GM21528 (cell line): ENCODE data around the gene EML3.
"Not testable (repeated sequence)": the region's sequence is repeated elsewhere in the genome, so short reads cannot be mapped to it uniquely, and the experiment has no call there.

Experiments
- ATAC-seq: cut with Tn5 transposase; IDR thresholded peaks from one replicate; pipeline ENCODE4 v1.9.1; 2021; ENCODE audit warnings: mild to moderate bottlenecking, moderate library complexity; ENCODE audit not compliant: unreplicated experiment, low FRiP score

Gene EML3

GRCh38 chr11:62573006-62573591 is 39.5 kb downstream of the EML3 start:
- no peak for ATAC-seq

- ATAC-seq, result no peak
Measured at GRCh38 chr11:62572431-62572830, 40.1 kb downstream of the EML3 start.

GRCh38 chr11:62571493-62571892 is 41.1 kb downstream of the EML3 start:
- ATAC-seq, result not testable (repeated sequence)

DNA sequence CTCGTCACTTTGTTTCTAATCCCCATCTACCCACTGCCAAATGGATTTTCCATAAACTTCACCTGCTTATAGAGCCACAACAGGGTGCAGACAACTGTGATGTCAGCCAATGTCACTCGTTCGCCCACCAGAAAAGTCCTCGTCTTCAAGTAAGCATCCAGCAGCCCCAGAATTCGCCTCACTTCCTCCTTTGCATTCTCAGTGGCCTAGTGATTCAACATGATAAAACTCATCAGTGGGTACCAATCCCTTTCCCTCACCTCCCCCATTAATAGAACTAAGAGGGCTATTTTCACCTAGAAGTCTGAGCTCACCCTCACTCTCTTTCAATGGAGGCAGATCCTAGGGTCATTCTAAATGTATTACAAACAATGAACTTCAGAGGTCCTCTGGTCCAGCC is 41.7 kb downstream of the EML3 start:
- not testable (repeated sequence) for ATAC-seq

GRCh38 chr11:62569611-62570010 is 43.0 kb downstream of the EML3 start:
- ATAC-seq, result no peak

GRCh38 chr11:62567018-62567633 is 45.4 kb downstream of the EML3 start:
- ATAC-seq, result no peak

DNA sequence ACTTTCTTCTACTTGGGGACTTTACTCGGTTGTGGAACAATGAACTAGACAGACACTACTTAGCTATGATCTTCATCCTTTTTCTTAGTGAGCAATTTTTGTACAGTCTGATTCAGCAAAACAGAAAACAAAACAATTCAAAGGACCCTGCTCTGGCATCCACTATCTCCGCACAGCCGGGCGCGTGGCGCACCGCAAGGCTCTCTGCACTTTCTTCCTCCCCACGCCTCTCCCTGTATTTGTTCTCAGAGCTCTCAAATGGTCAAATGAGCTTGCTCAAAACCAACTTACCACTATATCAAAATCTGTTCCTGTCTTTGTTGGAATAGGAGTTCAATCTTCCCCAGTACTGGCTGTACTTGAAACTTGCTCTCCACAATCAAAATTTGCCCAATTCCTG is 46.3 kb downstream of the EML3 start:
- no peak for ATAC-seq

DNA sequence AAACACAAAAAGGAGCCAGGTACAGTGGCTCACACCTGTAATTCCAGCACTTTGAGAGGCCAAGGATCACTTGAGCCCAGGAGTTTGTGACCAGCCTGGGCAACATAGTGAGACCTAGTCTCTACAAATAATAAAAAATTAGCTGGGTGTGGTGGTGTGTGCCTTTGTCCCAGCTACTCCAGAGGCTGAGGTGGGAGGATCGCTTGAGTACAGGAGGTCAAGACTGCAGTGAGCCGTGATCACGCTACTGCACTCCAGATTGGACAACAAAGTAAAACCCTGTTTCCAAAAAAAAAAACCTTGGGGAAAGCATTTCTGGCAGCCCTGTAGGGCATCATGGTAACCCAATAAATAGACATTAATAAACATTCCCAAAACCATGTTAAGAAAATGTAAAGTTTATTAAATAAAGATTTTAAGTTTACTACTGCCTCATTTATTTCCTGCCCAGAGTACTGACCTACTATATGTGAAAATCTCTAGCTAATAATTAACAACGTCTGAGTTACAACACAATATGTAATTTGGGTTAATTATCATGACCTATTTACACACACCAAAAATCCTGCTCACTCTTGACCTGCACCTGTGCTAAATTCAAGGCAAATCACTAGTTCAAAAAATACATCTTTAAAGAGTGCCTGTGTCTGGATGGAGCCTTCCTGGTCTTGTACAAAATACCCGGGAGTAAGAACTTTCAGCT is 47.3 kb downstream of the EML3 start:
- ATAC-seq, result no peak

GRCh38 chr11:62561677-62562230 is 50.8 kb downstream of the EML3 start:
- not testable (repeated sequence) for ATAC-seq

DNA sequence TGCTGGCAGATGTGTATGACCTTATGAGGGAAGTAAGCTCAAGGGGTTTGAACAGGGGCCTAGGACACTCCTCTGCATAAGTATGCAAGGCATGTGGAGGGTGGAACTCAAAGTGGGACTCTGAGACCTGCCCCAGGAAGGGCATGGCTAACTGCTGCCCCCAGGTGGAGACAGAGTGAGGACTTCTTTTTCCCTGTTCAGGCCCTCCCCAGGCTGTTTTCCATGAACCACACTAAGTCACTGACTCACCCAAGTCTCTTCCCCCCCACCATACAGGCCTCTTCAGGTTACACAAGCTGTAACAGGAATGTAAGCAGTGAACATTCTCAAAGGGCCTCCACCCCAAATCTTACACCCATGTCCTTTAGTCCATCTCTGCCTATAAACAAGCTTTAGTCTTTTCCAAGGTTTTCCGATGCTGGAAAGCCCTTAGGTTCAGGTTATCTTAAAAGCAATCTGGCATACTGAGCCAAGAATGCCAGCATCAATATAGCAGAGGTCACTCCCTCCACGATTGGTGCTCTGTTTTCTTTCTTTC is 51.9 kb downstream of the EML3 start:
- ATAC-seq, result no peak

DNA sequence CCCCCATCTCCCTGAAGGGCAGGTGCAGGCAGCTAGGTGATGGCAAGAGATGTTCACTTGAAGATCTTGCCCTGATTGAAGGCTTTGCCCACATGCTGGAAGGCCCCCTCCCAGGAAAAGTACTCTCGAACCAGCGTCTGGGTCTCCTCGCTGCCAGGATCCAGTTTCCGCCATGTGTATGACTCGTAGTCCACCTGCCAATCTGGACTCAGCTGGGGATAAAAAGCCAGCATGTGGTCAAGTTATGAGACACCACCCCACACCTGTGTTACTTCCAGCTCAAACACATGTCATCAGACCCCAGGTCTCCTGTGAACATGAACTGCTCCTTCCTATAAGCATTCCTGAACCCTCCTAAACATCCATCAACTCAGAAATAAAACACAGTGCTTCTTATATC is 52.9 kb downstream of the EML3 start:
- not testable (repeated sequence) for ATAC-seq

GRCh38 chr11:62559204-62559603 is 53.4 kb downstream of the EML3 start:
- ATAC-seq, result no peak

- no peak for ATAC-seq
Measured at GRCh38 chr11:62558669-62559068, 53.9 kb downstream of the EML3 start.

DNA sequence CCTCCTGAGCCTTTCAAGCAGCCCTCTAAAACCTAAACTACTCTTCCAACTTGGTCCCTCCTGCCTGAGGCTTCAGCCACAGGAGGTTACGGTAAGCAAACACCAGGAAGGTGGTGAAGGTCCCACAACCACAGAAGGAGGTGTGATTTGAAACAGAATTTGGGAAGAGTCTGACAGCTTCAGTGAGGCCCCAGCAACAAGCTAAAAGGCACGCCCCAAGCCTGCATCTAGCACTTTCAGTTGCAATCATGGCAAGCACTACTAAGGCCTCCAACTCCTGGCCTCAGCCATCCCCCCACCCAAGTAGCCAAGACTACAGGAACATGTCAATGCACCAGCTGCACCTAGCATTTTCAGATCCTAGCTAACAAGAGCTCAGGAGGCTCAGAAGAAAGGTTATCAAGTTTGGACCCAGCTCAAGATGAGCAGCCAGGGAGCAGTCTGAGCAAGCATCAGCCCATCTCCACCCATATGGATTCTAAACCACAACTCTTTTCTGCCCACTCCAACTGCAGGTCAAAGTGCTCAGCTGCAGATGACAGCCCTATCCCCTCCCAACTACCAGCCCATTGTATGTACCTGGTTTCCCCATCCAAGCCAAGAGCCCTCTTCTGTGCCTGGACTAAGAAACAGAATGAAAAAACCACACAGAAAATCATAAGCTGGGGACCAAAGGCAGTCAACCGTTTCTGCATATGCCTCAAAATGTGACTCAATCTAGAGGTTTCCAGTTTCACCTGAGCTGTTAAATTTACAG is 55.5 kb downstream of the EML3 start:
- peak; percentile 26 for ATAC-seq

- ATAC-seq, result peak; percentile 37
Measured at GRCh38 chr11:62556108-62556874, 56.3 kb downstream of the EML3 start.

GRCh38 chr11:62555464-62556107 is 57.0 kb downstream of the EML3 start:
- no peak for ATAC-seq

DNA sequence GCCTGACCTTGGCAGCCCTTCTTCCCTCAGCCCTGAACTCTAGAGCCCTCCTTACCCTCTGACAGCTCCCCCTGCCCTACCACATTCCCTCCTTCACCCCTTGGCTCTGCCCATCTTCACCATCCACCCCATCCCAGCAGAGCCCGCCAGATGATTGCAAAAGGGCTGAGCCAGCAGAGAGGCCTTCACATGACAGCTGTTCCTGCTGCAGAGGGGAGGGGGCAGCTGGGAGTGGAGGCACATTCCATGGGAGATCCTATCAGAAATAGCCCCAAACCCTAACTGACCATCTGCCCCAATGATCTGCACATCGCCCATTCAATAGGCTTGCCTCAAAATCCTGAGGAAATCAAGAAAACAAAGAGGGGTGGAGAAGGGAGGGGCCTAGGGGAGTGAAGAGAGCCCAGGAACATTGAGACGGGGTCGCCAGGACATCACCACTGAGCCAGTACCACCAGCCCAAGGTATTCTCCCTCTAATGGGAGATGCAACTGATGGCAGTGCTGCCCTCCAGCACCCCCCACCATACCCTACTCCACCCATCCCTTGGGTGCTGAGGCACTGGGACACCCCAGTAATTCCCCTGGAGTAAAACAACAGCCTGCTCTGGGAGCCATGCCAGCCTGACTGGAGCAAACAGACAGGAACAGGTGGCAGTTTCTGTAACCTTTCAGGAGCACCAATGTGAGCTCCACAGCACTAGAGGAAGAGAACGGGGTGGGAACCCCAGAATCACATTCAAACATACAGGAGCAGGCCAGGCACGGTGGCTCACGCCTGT is 58.0 kb downstream of the EML3 start:
- ATAC-seq, result no peak

DNA sequence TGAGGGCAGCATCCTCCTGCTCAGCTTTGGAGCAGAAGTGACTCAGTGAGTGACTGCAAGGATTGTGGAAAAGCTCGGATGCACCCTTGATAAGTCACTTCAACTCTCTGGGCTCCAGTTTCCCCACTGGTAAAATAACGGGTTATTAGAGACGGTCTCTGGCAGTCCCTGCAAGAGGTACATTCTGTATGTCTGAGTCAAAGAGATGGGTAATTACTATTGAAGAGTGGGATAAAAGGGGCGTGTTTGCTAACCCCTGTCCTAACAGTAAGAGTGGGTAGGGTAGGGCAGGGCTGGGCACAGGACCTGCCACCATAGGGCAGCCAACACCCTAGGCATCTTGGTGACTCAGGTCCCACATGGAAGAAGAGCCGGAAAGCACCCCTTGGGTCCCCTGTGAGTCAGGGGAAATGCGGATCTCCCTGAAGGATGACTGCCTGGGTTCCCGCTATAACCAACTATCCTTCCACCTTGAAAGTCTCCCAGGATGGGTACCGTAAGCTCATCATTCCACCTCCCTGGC is 58.7 kb downstream of the EML3 start:
- ATAC-seq, result no peak
